Prostate gland (tissue), 2 donors: ENCODE results near the gene POFUT1.

Source experiments
- CTCF ChIP-seq, 4 experiments: fragments of 200-600 bp in 2 of 4; fragments of 450-650 bp in 2 of 4; sonication (generic) in 2 of 4; IDR thresholded peaks; 1 replicate in 3 of 4; 2 replicates in 1 of 4; pipeline ENCODE4 v1.5.1; 2016 to 2019; ENCODE audit warnings: antibody characterized with exemption in 4 of 4, mild to moderate bottlenecking in 2 of 4, moderate library complexity in 2 of 4
- POLR2A ChIP-seq: fragments of 450-650 bp; IDR thresholded peaks from one replicate; pipeline ENCODE4 v1.6.1; 2016; ENCODE audit warnings: antibody characterized with exemption, mild to moderate bottlenecking

- no peak for TF ChIP-seq CTCF (IDR thresholded peaks at IDR 0.05)
- TF ChIP-seq POLR2A: no peak
Measured at GRCh38 chr20:32281711-32282110, 74.0 kb downstream of the POFUT1 start.
